ENCODE results near the gene ESRRA. TPM values are rescaled to one million over a fixed set of nuclear protein-coding genes. Genes with fewer than 3 reads are reported as not detected.

The ESRRA gene
- 20.5 TPM for total RNA-seq
- polyA plus RNA-seq: 48.0 TPM
- long read RNA-seq, donor 1, partial matches to known transcripts: 16 of 51 reads
- long read RNA-seq, donor 1, other reads (novel, unspliced or antisense): 35 of 51 reads
- long read RNA-seq, donor 2: 0 reads
- long read RNA-seq, donor 3, transcript ESRRA-201 (7 exons, 2,215 nt): major isoform, 7 of 766 reads
- long read RNA-seq, donor 3, partial matches to known transcripts: 740 of 766 reads
- long read RNA-seq, donor 3, other reads (novel, unspliced or antisense): 17 of 766 reads
- long read RNA-seq, donor 4, partial matches to known transcripts: 357 of 358 reads
- long read RNA-seq, donor 4, other reads (novel, unspliced or antisense): 0 of 358 reads
- long read RNA-seq, donor 5, transcript ESRRA-201 (7 exons, 2,215 nt): major isoform, 5 of 892 reads
- long read RNA-seq, donor 5, partial matches to known transcripts: 862 of 892 reads
- long read RNA-seq, donor 5, other reads (novel, unspliced or antisense): 23 of 892 reads
- long read RNA-seq, donor 6, transcript ESRRA-201 (7 exons, 2,215 nt): major isoform, 6 of 346 reads
- long read RNA-seq, donor 6, partial matches to known transcripts: 332 of 346 reads
- long read RNA-seq, donor 6, other reads (novel, unspliced or antisense): 5 of 346 reads
- long read RNA-seq, donor 7, partial matches to known transcripts: 0 of 2 reads
- long read RNA-seq, donor 7, other reads (novel, unspliced or antisense): 0 of 2 reads
- long read RNA-seq, donor 8, partial matches to known transcripts: 13 of 16 reads
- long read RNA-seq, donor 8, other reads (novel, unspliced or antisense): 0 of 16 reads
- long read RNA-seq, donor 9, partial matches to known transcripts: 73 of 268 reads
- long read RNA-seq, donor 9, other reads (novel, unspliced or antisense): 192 of 268 reads
- long read RNA-seq, donor 10, partial matches to known transcripts: 0 of 4 reads
- long read RNA-seq, donor 10, other reads (novel, unspliced or antisense): 0 of 4 reads

DNA sequence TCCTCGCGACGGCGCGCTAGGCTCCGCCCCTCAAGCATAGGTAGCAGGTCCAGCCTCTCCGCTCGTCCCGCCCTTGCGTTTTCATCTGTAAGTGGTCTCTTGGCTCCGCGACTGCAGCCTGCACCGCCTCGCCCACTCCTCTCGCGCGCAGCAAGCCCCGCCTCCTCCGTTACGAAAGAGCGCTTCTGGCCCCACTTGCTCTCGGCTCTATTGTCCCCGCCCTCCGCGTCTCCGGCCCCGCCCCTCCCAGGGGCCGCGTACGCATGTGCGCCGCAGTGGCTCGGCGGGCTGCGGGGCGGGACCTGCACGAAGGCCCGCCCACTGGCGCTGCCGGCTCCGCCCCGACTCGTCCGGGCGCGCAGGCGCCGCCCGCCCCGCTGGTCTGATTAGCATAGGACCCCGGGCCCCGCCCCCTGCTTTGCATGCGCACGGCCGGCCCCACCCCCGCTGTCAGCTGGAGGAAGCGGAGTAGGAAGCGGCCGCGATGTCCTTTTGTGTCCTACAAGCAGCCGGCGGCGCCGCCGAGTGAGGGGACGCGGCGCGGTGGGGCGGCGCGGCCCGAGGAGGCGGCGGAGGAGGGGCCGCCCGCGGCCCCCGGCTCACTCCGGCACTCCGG lies at the start of gene ESRRA:
Gene ESRRA (plus strand): TSS at position 450 of the 616 bp plus-strand sequence. CDS start 1,656 bp downstream, outside the sequence.
- peaks cover 21 to 40% of the 10 kb centered on the region in 2 donors for H3K27me3 ChIP-seq (ENCODE audit: control insufficient read depth in 2 of 2, insufficient read depth in 1 of 2, low read length in 1 of 2)
- H3K4me3 ChIP-seq (ENCODE audit: low read length in 2 of 2): peak within 1 kb of the TSS; percentile 69 to 89
- H3K4me1 ChIP-seq (ENCODE audit: control insufficient read depth in 2 of 2, insufficient read depth in 2 of 2, low read length in 2 of 2): peaks cover 15 to 29% of the 10 kb centered on the region in 2 donors
- 1% methylated on average over 81 of the region's 81 CpGs for WGBS
- H3K9me3 ChIP-seq (ENCODE audit: control insufficient read depth in 2 of 2, insufficient read depth in 1 of 2, low read length in 1 of 2): peaks cover 0 to 19% of the 10 kb centered on the region in 2 donors
- peak within 1 kb of the TSS; percentile 90 to 91 for H3K27ac ChIP-seq (ENCODE audit: low read depth in 1 of 2, low read length in 1 of 2)
- H3K36me3 ChIP-seq (ENCODE audit: control insufficient read depth in 2 of 2, insufficient read depth in 2 of 2, low read length in 1 of 2): peaks cover 10 to 16% of the 10 kb centered on the region in 2 donors
- DNase-seq (ENCODE audit: low read depth in 6 of 9, low spot score in 9 of 9): peak; percentile 92 to 99 (median 98)

DNA sequence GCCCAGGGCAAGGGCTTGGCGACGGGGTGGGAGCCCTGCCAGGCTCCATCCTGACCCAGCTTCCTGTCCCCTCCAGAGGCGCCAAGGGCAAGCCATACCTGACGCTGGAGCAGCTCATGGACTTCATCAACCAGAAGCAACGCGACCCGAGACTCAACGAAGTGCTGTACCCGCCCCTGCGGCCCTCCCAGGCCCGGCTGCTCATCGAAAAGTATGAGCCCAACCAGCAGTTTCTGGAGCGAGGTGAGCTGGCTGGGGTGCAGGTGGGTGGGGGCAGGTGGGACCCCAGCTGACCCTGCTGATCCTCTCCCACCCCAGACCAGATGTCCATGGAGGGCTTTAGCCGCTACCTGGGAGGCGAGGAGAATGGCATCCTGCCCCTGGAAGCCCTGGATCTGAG lies 49.0 kb upstream of the ESRRA start:
- H3K4me1 ChIP-seq (ENCODE audit: control insufficient read depth in 2 of 2, insufficient read depth in 2 of 2, low read length in 2 of 2): peaks cover 4 to 15% of the 10 kb centered on the region in 2 donors
- peaks cover 0 to 1% of the 10 kb centered on the region in 2 donors for H3K9me3 ChIP-seq (ENCODE audit: control insufficient read depth in 2 of 2, insufficient read depth in 1 of 2, low read length in 1 of 2)
- H3K4me3 ChIP-seq (ENCODE audit: low read length in 2 of 2): no peak overlapping the region
- DNase-seq (ENCODE audit: low read depth in 6 of 9, low spot score in 9 of 9): no peak
- peaks cover 30 to 38% of the 10 kb centered on the region in 2 donors for H3K36me3 ChIP-seq (ENCODE audit: control insufficient read depth in 2 of 2, insufficient read depth in 2 of 2, low read length in 1 of 2)
- 94% methylated on average over 15 of the region's 15 CpGs for WGBS
- peaks cover 0 to 4% of the 10 kb centered on the region in 2 donors for H3K27me3 ChIP-seq (ENCODE audit: control insufficient read depth in 2 of 2, insufficient read depth in 1 of 2, low read length in 1 of 2)
- no peak overlapping the region for H3K27ac ChIP-seq (ENCODE audit: low read depth in 1 of 2, low read length in 1 of 2)

DNA sequence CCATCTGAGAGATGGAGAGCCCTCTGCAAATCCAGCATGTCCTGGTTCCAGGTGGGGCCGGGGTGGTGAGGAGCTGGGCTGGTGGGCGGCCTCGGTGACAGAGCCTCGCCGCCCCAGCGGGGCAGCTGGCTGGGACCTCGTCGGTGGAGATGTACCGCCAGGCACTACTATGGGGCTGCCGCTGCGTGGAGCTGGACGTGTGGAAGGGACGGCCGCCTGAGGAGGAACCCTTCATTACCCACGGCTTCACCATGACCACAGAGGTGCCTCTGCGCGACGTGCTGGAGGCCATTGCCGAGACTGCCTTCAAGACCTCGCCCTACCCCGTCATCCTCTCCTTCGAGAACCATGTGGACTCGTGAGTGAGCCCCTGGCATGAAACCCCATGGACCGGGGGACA lies 47.0 kb upstream of the ESRRA start:
- H3K36me3 ChIP-seq (ENCODE audit: control insufficient read depth in 2 of 2, insufficient read depth in 2 of 2, low read length in 1 of 2): peaks cover 41 to 49% of the 10 kb centered on the region in 2 donors
- H3K9me3 ChIP-seq (ENCODE audit: control insufficient read depth in 2 of 2, insufficient read depth in 1 of 2, low read length in 1 of 2): peaks cover 0 to 1% of the 10 kb centered on the region in 2 donors
- H3K4me3 ChIP-seq (ENCODE audit: low read length in 2 of 2): no peak overlapping the region
- no peaks in the 10 kb centered on the region for H3K27me3 ChIP-seq (ENCODE audit: control insufficient read depth in 2 of 2, insufficient read depth in 1 of 2, low read length in 1 of 2)
- WGBS: 95% methylated on average over 24 of the region's 24 CpGs
- no peaks in the 10 kb centered on the region for H3K4me1 ChIP-seq (ENCODE audit: control insufficient read depth in 2 of 2, insufficient read depth in 2 of 2, low read length in 2 of 2)
- no peak overlapping the region for H3K27ac ChIP-seq (ENCODE audit: low read depth in 1 of 2, low read length in 1 of 2)
- no peak for DNase-seq (ENCODE audit: low read depth in 6 of 9, low spot score in 9 of 9)

DNA sequence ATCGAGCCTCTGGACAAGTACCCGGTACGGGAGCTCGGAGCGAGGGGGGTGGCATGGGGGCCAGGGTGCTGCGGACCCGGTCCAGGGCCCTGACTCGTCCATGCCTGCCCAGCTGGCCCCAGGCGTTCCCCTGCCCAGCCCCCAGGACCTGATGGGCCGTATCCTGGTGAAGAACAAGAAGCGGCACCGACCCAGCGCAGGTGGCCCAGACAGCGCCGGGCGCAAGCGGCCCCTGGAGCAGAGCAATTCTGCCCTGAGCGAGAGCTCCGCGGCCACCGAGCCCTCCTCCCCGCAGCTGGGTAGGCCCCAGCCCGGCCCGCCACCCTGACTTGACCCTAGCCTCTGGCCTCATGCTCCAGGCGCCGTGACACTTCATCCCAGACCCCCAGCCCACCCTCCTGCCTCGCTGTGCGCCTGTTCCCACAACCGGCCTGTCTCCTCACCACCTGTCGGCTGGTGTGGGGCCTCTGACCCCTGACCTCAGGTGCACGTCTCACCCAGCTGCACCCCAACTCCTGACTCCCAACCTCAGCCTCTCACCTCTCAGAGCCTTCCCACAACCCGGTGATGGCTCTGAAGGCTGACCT lies 46.3 kb upstream of the ESRRA start:
- H3K4me3 ChIP-seq (ENCODE audit: low read length in 2 of 2): no peak overlapping the region
- H3K36me3 ChIP-seq (ENCODE audit: control insufficient read depth in 2 of 2, insufficient read depth in 2 of 2, low read length in 1 of 2): peaks cover 41 to 49% of the 10 kb centered on the region in 2 donors
- H3K27ac ChIP-seq (ENCODE audit: low read depth in 1 of 2, low read length in 1 of 2): no peak overlapping the region
- no peaks in the 10 kb centered on the region for H3K27me3 ChIP-seq (ENCODE audit: control insufficient read depth in 2 of 2, insufficient read depth in 1 of 2, low read length in 1 of 2)
- peaks cover 0 to 1% of the 10 kb centered on the region in 2 donors for H3K9me3 ChIP-seq (ENCODE audit: control insufficient read depth in 2 of 2, insufficient read depth in 1 of 2, low read length in 1 of 2)
- no peaks in the 10 kb centered on the region for H3K4me1 ChIP-seq (ENCODE audit: control insufficient read depth in 2 of 2, insufficient read depth in 2 of 2, low read length in 2 of 2)
- no peak for DNase-seq (ENCODE audit: low read depth in 6 of 9, low spot score in 9 of 9)
- WGBS: 96% methylated on average over 32 of the region's 32 CpGs

DNA sequence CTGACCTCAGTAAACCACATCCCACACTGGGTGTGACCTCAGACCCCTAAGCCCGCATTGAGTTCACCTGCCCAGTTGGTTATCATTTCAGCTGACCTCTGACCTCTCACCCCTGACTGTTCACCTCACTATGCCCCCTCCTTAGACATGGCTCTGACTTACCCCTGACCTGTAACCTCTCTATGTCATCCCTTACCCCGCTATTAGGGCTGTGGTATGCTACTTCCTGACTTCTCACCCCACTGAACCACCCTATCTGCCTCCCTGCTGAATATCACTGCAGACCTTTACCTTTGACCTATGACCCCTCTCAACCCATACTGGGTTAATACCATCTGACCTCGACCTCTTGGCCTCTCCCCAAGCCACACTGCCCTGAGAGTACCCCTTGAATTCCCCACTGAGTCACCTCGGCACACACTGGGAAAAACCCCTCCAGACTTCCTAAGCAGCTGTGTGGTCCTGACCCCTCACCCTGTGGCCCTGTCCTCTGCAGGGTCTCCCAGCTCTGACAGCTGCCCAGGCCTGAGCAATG lies 45.7 kb upstream of the ESRRA start:
- peaks cover 37 to 47% of the 10 kb centered on the region in 2 donors for H3K36me3 ChIP-seq (ENCODE audit: control insufficient read depth in 2 of 2, insufficient read depth in 2 of 2, low read length in 1 of 2)
- no peaks in the 10 kb centered on the region for H3K4me1 ChIP-seq (ENCODE audit: control insufficient read depth in 2 of 2, insufficient read depth in 2 of 2, low read length in 2 of 2)
- WGBS: 95% methylated on average over 4 of the region's 4 CpGs
- peaks cover 0 to 1% of the 10 kb centered on the region in 2 donors for H3K9me3 ChIP-seq (ENCODE audit: control insufficient read depth in 2 of 2, insufficient read depth in 1 of 2, low read length in 1 of 2)
- H3K4me3 ChIP-seq (ENCODE audit: low read length in 2 of 2): no peak overlapping the region
- no peaks in the 10 kb centered on the region for H3K27me3 ChIP-seq (ENCODE audit: control insufficient read depth in 2 of 2, insufficient read depth in 1 of 2, low read length in 1 of 2)
- DNase-seq (ENCODE audit: low read depth in 6 of 9, low spot score in 9 of 9): no peak
- no peak overlapping the region for H3K27ac ChIP-seq (ENCODE audit: low read depth in 1 of 2, low read length in 1 of 2)

DNA sequence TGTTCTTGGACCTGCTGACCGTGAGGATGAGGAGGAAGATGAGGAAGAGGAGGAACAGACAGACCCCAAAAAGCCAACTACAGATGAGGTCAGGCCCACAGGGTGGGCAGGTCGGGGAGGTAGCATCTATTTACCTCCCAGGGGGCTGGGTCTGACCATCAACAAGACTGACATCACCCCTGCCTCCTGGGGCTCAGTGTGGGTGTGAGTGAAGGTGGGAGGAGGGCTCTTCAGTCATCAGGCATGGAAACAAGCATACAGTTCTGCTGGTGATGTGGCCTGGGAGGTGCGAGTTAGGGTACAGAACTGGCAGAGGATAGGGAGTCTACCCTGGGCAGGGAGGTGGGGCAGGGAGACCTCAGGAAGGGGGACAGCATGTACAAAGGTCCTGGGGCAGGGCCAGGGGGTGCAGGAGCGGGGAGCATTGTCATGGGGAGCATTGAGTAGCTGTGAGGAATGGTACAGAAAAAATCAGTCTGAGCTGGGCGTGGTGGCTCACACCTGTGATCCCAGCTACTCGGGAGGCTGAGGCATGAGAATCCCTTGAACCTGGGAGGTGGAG lies 45.1 kb upstream of the ESRRA start:
- Histone ChIP-seq H3K4me3 (ENCODE audit: low read length in 2 of 2) (no peak overlapping the region), H3K27me3 (ENCODE audit: control insufficient read depth in 2 of 2, insufficient read depth in 1 of 2, low read length in 1 of 2) (no peaks in the 10 kb centered on the region), H3K4me1 (ENCODE audit: control insufficient read depth in 2 of 2, insufficient read depth in 2 of 2, low read length in 2 of 2) (no peaks in the 10 kb centered on the region), H3K36me3 (ENCODE audit: control insufficient read depth in 2 of 2, insufficient read depth in 2 of 2, low read length in 1 of 2) (peaks cover 34 to 43% of the 10 kb centered on the region in 2 donors), H3K9me3 (ENCODE audit: control insufficient read depth in 2 of 2, insufficient read depth in 1 of 2, low read length in 1 of 2) (peaks cover 0 to 1% of the 10 kb centered on the region in 2 donors), H3K27ac (ENCODE audit: low read depth in 1 of 2, low read length in 1 of 2) (no peak overlapping the region)
- WGBS: 97% methylated on average over 6 of the region's 6 CpGs
- no peak for DNase-seq (ENCODE audit: low read depth in 6 of 9, low spot score in 9 of 9)

DNA sequence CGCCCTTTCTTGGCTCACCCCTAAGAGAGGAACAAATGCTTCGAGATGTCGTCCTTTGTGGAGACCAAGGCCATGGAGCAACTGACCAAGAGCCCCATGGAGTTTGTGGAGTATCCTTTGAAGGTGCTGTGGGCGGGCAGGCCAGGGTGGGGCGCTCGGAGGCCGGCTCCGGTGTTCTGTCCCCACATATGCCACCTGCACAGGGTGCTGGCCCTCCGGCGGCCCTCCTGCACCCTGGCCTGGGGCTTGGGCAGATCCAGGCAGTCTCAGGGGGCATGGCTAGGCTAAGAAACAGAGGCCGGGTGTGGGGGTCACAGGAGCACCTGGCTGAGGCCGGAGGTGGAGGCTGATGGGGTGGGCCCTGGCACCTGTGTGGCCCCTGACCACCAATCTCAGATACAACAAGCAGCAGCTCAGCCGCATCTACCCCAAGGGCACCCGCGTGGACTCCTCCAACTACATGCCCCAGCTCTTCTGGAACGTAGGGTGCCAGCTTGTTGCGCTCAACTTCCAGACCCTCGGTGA lies 43.7 kb upstream of the ESRRA start:
- H3K9me3 ChIP-seq (ENCODE audit: control insufficient read depth in 2 of 2, insufficient read depth in 1 of 2, low read length in 1 of 2): peaks cover 0 to 1% of the 10 kb centered on the region in 2 donors
- H3K36me3 ChIP-seq (ENCODE audit: control insufficient read depth in 2 of 2, insufficient read depth in 2 of 2, low read length in 1 of 2): peaks cover 30 to 36% of the 10 kb centered on the region in 2 donors
- no peaks in the 10 kb centered on the region for H3K4me1 ChIP-seq (ENCODE audit: control insufficient read depth in 2 of 2, insufficient read depth in 2 of 2, low read length in 2 of 2)
- no peak overlapping the region for H3K27ac ChIP-seq (ENCODE audit: low read depth in 1 of 2, low read length in 1 of 2)
- H3K4me3 ChIP-seq (ENCODE audit: low read length in 2 of 2): no peak overlapping the region
- H3K27me3 ChIP-seq (ENCODE audit: control insufficient read depth in 2 of 2, insufficient read depth in 1 of 2, low read length in 1 of 2): no peaks in the 10 kb centered on the region
- 98% methylated on average over 18 of the region's 18 CpGs for WGBS
- DNase-seq (ENCODE audit: low read depth in 6 of 9, low spot score in 9 of 9): no peak

All from thymus (tissue), 14 donors.